ENCODE results near the gene NEMP2.

Gene NEMP2, protein sequence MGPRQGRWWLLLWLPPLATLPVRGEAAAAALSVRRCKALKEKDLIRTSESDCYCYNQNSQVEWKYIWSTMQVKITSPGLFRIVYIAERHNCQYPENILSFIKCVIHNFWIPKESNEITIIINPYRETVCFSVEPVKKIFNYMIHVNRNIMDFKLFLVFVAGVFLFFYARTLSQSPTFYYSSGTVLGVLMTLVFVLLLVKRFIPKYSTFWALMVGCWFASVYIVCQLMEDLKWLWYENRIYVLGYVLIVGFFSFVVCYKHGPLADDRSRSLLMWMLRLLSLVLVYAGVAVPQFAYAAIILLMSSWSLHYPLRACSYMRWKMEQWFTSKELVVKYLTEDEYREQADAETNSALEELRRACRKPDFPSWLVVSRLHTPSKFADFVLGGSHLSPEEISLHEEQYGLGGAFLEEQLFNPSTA

DNA sequence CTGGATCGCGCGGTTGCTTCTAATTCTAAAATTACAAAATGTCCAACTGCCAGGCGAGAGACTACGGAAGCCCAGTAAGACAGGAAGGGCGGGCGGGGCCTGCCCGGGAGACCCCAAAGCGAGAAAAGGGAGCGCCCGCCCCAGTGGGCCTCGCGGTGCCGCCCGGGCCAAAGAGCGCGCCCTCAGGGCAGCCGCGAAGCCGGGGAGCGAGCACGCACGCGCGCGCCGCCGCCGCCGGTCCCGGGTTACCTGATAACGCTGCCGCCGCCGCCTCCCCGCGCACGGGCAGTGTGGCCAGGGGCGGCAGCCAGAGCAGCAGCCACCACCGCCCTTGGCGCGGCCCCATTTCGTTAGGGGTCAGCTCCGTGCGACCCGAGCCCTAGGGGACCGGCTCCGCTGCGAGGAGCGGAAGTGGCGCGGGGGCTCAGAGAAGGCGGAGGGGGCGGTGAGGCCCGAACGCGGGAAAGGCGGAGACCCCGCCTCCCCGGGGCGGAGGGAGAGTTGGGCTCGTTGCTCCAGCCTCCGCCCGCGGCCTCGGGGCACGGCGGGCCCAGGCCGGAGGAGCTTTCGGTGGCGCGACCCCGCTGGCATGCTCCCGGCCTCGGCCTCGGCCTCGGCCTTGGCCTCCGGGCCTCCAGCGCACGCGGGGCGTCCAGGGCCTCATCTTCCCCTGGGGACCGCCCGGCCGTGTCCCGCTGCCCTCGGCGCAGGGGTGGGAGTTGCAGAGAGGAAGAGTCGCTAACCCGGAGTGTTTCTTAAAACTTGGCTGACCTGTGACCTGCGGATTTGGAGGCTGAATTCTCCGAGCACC is at the start of gene NEMP2:
Gene NEMP2 (minus strand): TSS at position 413 of the 811 bp plus-strand sequence. CDS start 67 bp downstream, at position 346.
- DNase-seq: peak; percentile 89

DNA sequence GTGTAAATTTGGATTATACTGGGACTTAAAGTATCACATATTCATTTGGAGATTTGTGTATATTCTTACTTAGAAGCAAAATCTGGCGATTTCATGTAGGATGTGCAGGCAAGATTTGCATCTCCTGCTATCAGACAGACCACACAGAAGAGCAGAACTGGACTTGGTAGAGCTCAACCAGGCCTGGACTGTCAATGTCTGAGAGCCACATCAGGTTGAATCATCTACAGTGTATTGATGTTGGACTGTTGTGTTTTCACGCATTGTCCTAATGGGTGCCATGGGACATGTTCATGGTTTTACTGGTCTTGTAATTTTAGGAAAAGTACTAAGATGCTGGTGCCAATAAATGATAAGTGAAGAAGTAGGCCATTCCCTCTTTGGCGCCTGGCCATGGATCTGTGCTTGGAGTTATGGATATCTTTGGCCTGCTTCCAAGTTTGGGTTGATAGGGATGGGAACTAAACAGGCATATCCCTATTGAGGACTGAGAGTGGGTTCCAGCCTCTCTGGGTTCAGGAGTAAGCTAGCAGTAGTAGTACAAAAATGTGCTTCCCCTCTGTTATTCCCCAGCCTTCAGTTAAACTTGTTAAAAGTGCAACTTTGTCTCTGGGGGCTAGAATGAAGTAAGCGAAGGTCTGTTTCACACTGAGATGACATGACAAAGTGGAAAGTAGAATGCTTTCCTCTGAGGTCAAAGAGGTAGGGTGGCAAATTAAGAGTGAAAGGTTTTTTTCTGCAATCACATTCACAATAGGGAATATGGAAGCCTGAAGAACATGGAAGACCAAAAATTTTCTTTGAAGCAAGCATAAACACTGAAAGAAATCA is 49.2 kb upstream of the NEMP2 start:
- DNase-seq: no peak

- DNase-seq: no peak
Observed at GRCh38 chr2:190582736-190583506, 48.4 kb upstream of the NEMP2 start.

DNA sequence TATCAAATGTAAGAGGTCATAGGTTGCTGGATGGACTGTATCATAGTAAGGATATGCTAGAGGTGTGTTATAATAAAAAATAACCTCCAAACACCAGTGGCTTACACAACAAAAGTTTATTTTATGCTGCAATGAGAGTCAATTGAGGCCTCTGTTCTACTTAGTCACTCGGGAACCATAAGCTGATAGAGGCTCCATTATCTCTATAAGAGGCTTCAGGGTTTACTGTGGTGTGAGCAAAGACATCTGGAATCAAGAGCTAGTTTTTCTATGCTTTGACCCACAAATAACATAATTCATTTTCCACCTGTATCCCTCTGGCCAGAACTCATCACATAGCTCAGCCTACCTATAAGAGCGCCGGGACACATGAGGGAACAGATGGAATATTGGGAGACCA is 47.5 kb upstream of the NEMP2 start:
- peak; percentile 17 for DNase-seq

DNA sequence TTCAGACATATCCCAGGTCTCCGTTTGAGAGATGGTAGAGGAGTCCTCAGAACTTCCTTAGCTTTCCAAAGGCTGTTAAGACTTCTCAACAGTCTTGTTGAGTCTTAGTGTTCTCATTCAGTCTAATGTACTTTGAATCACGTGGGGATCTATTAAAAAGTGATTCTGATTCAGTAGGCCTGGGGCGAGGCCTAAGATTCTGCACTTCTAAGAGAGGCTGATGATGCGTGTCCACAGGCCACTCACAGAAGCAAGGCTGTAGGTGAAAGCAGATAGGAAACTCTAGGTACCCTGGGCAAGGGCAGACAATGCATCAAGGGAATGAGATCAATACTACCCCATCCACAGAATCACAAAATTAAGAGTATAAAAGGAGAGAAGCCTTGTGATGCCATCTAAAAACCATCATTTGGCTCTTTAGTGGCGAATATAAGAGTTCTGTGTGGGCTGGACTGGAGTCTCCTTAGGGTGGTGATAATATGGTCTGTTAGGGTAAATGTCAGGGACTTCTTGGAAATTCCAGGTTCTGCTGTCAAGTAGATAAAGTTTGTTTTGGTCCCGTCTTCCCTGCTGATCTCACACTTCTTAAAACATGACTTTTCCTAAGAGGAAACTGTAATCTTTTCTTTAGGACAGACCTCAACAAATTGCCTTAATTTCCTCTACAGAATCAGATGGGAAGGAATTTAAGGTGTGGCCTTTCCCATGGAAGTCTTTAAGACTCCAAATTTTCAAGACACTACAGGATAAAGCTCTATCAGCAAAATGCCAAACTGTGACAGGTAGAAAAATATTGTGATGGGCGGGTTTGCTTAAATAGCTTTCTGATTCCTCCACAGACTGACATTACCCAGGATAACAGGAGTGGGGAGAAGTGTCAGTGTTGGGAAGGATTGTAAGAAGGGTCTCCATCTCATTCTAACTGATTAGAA is 45.7 kb upstream of the NEMP2 start:
- no peak for DNase-seq

DNA sequence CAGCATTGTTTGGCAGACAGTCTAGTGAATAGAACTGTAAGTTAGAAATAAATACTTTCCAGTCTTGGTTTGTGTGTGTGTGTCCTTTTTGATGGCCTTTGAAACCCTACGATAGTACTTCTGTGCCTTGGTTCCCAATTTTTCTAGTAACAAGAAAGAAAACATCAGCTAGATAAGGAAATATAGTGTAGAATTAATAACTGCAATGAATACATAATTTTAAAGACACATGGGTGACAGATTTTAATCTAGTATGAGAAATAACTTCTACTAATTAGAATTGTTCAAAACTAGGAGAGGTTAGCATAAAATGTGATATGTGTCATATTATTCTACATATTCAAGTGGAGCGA is 44.5 kb upstream of the NEMP2 start:
- no peak for DNase-seq

GRCh38 chr2:190578158-190579057 is 43.9 kb upstream of the NEMP2 start:
- peak; percentile 89 for DNase-seq

DNA sequence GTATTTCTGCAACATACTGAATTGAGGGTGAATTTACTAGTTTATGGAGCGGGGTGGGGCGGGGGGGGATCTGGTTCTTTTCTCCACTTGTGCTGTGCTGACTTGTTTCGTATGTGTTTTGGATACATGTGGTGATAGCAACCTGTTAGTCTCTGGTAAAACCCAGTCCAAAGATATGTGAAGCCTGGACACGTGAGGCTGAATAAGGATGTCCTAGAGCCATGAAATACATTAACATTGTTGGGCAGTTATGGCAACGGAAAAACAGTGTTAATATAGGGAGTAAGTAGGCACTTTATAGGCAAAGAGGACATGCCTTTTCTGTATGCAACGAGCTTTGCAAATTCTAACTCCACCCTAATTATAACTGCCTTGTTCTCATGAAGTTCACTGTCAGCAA is 42.1 kb upstream of the NEMP2 start:
- DNase-seq: no peak

- DNase-seq: no peak
Observed at GRCh38 chr2:190575263-190575662, 40.7 kb upstream of the NEMP2 start.

DNA sequence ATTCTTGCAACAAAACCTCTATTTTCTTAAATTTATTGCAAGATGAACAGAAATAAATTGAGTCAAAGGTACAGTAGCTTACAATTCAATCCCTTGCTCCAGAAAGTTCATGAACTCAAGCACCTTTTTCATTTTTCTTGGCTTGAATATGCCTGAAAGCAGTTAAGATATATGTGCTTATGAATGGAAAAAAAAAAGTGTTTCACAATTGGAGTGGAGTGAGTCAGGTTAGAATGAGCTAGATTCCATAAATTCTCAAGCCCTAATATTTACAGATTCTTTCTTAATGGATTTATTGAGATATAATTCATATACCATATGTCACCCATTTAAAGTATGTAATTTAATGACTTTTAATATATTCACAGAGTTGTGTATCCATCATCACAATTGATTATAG is 39.6 kb upstream of the NEMP2 start:
- no peak for DNase-seq

DNA sequence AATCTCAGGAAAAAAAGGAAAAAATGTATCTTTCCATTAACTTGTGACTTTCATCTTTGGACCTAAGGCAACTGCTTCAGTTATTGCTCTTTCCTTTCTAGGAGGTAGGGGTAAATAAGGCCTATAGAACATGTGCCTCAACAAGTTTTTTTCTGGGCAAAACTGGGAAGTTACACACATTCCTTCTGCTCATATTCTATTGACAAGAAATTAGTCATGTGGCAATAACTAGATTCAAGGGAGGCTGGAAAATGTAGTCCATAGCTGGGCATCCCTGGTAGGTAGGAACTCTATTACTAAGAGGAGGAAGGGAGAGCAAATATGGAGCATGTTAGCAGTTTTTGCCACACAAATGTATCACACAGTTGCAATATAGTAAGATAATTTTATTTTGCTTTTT is 37.7 kb upstream of the NEMP2 start:
- DNase-seq: no peak

GRCh38 chr2:190571686-190572085 is 37.2 kb upstream of the NEMP2 start:
- no peak for DNase-seq

DNA sequence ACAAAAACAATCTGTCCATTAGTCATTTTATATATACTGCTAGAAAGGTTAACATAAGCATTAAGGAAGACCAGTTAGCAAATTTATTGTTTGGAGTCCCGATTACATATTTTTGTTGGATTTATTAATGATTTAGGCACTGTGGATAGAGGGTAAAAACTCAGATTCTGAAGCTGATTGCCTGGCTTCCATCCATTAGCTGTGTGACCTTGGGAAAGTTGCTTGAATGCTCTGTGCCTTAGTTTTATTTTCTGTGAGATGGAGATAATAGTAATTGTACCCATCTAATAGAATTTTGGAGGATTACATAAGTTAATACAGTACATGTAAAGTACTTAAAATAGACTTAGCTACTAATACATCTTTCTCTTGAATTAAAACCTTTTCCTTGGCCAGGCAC is 36.3 kb upstream of the NEMP2 start:
- no peak for DNase-seq

DNA sequence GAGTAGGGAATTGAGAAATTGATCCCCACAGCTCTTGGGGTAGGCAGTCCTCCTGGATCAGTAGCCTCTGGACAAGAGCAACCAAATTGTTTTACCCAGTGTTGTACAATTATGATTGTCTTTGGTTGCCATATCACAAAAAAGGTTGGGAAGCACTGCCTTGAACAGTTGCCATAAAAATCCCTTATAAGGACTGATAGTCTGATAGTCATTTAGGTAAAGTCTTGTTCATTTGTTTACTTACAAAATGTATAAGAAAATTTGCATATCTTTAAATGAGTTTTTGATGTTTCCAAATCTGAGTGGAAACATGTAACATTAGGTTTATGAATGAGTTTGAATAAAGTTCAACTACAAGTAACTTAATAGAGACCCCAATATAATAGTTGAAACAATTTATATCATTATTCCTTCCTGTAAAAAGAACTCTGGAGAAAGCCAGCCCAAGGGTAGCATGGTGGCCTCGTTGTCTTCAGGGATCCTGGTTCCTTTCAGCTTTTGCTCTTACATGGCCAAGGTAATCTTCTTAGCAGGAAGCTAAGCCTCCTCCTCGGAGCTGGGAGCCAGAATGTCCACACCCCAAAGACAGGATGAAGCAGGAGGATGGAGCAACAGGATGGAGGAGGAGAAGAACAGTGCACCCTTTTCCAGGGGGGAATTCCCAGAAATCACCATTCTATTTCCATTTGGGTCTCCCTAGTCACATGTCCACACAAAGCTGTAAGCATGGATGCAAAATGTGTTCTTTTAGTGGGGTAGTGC is 35.7 kb upstream of the NEMP2 start:
- no peak for DNase-seq

- no peak for DNase-seq
Observed at GRCh38 chr2:190564838-190565237, 30.3 kb upstream of the NEMP2 start.

- no peak for DNase-seq
Observed at GRCh38 chr2:190563646-190564045, 29.1 kb upstream of the NEMP2 start.

GRCh38 chr2:190563109-190563508 is 28.6 kb upstream of the NEMP2 start:
- no peak for DNase-seq

DNA sequence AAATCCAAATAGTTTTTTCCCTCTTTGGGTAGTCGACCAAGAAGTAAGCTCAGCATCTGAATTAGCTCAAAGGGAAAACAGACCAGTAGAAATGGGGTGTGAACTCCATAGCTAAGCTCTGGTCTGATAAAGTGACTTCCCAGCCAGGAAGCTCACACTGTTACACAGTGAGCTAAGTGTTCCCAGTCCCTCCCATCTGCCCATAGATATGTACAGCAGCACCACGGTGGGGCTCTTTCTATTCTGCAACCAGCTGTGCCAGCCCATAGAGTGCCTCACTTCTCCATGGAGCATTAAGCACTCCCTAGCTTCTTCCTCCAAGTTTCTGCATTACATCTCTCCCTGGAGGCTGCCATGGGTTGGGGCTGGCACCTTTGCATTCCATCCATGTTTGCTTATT is 27.6 kb upstream of the NEMP2 start:
- DNase-seq: peak; percentile 19

DNA sequence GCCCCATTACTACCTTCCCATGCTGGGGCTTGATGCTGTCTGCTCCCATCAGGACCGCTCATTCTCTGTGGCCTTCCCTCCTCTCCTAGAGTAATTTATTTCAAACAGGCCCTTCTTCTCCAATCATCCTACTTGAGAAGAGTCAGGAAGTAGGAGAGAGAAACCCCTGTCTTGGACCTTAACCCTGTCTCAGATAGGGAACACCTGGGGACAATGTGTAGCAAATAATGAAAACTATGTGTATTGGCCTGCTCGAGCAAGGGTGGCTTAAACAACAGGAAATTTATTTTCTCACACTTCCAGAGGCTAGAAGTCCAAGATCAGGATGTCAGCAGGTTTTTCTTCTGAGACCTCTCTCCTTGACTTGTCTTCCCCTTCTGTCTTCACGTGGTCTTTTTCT is 26.6 kb upstream of the NEMP2 start:
- DNase-seq: no peak
